ENCODE data around the gene PRM1. TPM values are rescaled to one million over a fixed set of nuclear protein-coding genes. Genes with fewer than 3 reads are reported as not detected.

PRM1 gene
- total and polyA plus RNA-seq, 8 donors = not detected

GRCh38 chr16:11277607-11278337, 3.4 kb downstream of the PRM1 start:
- H3K36me3 ChIP-seq = no peaks in the 10 kb centered on the region
- no peaks in the 10 kb centered on the region for H3K9me3 ChIP-seq
- H3K27ac ChIP-seq = no peak overlapping the region
- peaks cover 13 to 15% (median 14%) of the 10 kb centered on the region in 4 donors for H3K4me1 ChIP-seq
- TF ChIP-seq POLR2AphosphoS5 (IDR thresholded peaks at IDR 0.05) = no peak
- TF ChIP-seq CTCF (IDR thresholded peaks at IDR 0.05) = no peak
- no peak for TF ChIP-seq POLR2A (IDR thresholded peaks at IDR 0.05)
- TF ChIP-seq EP300 (IDR thresholded peaks at IDR 0.05) = no peak
- no peaks in the 10 kb centered on the region for H3K27me3 ChIP-seq
- 84 to 95% (median 90%) methylated on average over 12 of the region's 12 CpGs for WGBS, 5 donors
- intact Hi-C loops (cut with DNase I; ENCODE audit: low total_unique reads) = no loop called here
- DNase-seq = no peak
- no peak overlapping the region for H3K4me3 ChIP-seq

GRCh38 chr16:11276896-11277593, 4.1 kb downstream of the PRM1 start:
- Histone ChIP-seq H3K9me3 (no peaks in the 10 kb centered on the region), H3K36me3 (no peaks in the 10 kb centered on the region), H3K27ac (no peak overlapping the region), H3K4me3 (no peak overlapping the region), H3K4me1 (peaks cover 13 to 15% (median 14%) of the 10 kb centered on the region in 4 donors), H3K27me3 (no peaks in the 10 kb centered on the region)
- 87 to 93% (median 89%) methylated on average over 11 of the region's 11 CpGs for WGBS, 5 donors
- no peak for DNase-seq
- TF ChIP-seq POLR2A (IDR thresholded peaks at IDR 0.05) (no peak), CTCF (IDR thresholded peaks at IDR 0.05) (no peak), EP300 (IDR thresholded peaks at IDR 0.05) (no peak), POLR2AphosphoS5 (IDR thresholded peaks at IDR 0.05) (no peak)
- intact Hi-C loops (cut with DNase I; ENCODE audit: low total_unique reads) = no loop called here

- no peak within 1 kb of the TSS for H3K27ac ChIP-seq
- no peak for DNase-seq
- intact Hi-C loops (cut with DNase I; ENCODE audit: low total_unique reads) = no loop called here
- H3K27me3 ChIP-seq = no peaks in the 10 kb centered on the region
- 92 to 93% (median 92%) methylated on average over 16 to 26 of the region's 26 CpGs for WGBS, 5 donors
- no peak for TF ChIP-seq POLR2A (IDR thresholded peaks at IDR 0.05)
- no peak for TF ChIP-seq POLR2AphosphoS5 (IDR thresholded peaks at IDR 0.05)
- TF ChIP-seq CTCF (IDR thresholded peaks at IDR 0.05) = no peak
- TF ChIP-seq EP300 (IDR thresholded peaks at IDR 0.05) = no peak
- H3K4me3 ChIP-seq = no peak within 1 kb of the TSS
- no peaks in the 10 kb centered on the region for H3K36me3 ChIP-seq
- H3K9me3 ChIP-seq = no peaks in the 10 kb centered on the region
- H3K4me1 ChIP-seq = peaks cover 13 to 15% (median 14%) of the 10 kb centered on the region in 4 donors
These were observed 4.8 kb downstream of the PRM1 start, which contains the start of gene PRM2 for GRCh38 chr16:11276143-11276895. Gene PRM2, minus strand, starts transcription at chr16:11276480. Its CDS starts 110 bp downstream, at chr16:11276370.

- peaks cover 11 to 12% (median 12%) of the 10 kb centered on the region in 4 donors for H3K4me1 ChIP-seq
- H3K9me3 ChIP-seq = no peaks in the 10 kb centered on the region
- H3K27me3 ChIP-seq = no peaks in the 10 kb centered on the region
- intact Hi-C loops (cut with DNase I; ENCODE audit: low total_unique reads) = no loop called here
- DNase-seq = no peak
- no peak overlapping the region for H3K4me3 ChIP-seq
- no peak overlapping the region for H3K27ac ChIP-seq
- 92 to 95% (median 93%) methylated on average over 7 of the region's 7 CpGs for WGBS, 5 donors
- no peaks in the 10 kb centered on the region for H3K36me3 ChIP-seq
- TF ChIP-seq POLR2AphosphoS5 (IDR thresholded peaks at IDR 0.05) (no peak), POLR2A (IDR thresholded peaks at IDR 0.05) (no peak), CTCF (IDR thresholded peaks at IDR 0.05) (no peak), EP300 (IDR thresholded peaks at IDR 0.05) (no peak)
These were observed 6.2 kb downstream of the PRM1 start for GRCh38 chr16:11274964-11275363.
